Right cardiac atrium (tissue), 5 donors: ENCODE results near the gene ERICH4. TPM values are rescaled to one million over a fixed set of nuclear protein-coding genes. Genes with fewer than 3 reads are reported as not detected.
"Not testable (repeated sequence)": the region's sequence is repeated elsewhere in the genome, so short reads cannot be mapped to it uniquely, and the experiment has no call there.

Source experiments
- ATAC-seq, 2 donors: fragments of 200-7000 bp; cut with Tn5 transposase; one replicate each; pipeline versions ENCODE4 v1.8.0 to v1.9.1; 2020; ENCODE audit warnings: moderate library complexity in 2 of 2, mild to moderate bottlenecking in 1 of 2
- DNase-seq, 3 donors: peaks; one replicate each; pipeline ENCODE4 v3.0.0-alpha.2; 2020
- H3K27ac ChIP-seq: one replicate; pipeline ENCODE4 v1.5.1; 2013; ENCODE audit warnings: mild to moderate bottlenecking, low read length, control low read depth, moderate library complexity
- H3K27me3 ChIP-seq: one replicate; pipeline ENCODE4 v1.6.1; 2013; ENCODE audit not compliant: control insufficient read depth, insufficient read depth
- H3K4me1 ChIP-seq: one replicate; pipeline ENCODE4 v1.6.1; 2013; ENCODE audit warnings: low read length; ENCODE audit not compliant: control insufficient read depth, insufficient read depth
- H3K4me3 ChIP-seq: one replicate; pipeline ENCODE4 v1.5.1; 2013; ENCODE audit warnings: low read length, control low read depth
- H3K9me3 ChIP-seq: one replicate; pipeline ENCODE4 v1.6.1; 2013; ENCODE audit warnings: low read length; ENCODE audit not compliant: control insufficient read depth
- WGBS: extraction: QIAGEN DNeasy Blood & Tissue Kit; methylation state at CpG from one replicate; pipeline ENCODE4 v1.1.7; 2013; 5-methylcytosine and 5-hydroxymethylcytosine counted together
- intact Hi-C, 4 donors: fragments of 100-400 bp; cut with DNase I; formaldehyde crosslinking; loops; one replicate each; pipeline versions ENCODE4 v1.11.0 to v1.14.0; 2022 to 2023
- polyA plus RNA-seq: library from polyadenylated mRNA; stranded (reverse); fragments of 200-250 nt; gene quantifications from one replicate; pipeline ENCODE4 v1.2.3, GENCODE V29; 2013
- total RNA-seq, 4 donors: library from RNA; stranded (reverse); fragmentation: NEBNext Ultra II Directional; extraction: Animal tissue kit (Norgen Biotek cat#: 25700); gene quantifications; one replicate each; pipeline ENCODE4 v1.2.1, GENCODE V29; 2021
- donor health status: healthy with polysubstance abuse.
- donor health status: DM: no; HTN: yes; CAD: no.
- donor health status: DM: no; HTN: no; CAD: no.
- donor health status: DM: no; HTN: yes; CAD: no; lungs with severe emphysema.
- donor health status: DM: yes; HTN: yes; CAD: no.

Gene ERICH4
- total and polyA plus RNA-seq, 5 donors, result not detected

DNA sequence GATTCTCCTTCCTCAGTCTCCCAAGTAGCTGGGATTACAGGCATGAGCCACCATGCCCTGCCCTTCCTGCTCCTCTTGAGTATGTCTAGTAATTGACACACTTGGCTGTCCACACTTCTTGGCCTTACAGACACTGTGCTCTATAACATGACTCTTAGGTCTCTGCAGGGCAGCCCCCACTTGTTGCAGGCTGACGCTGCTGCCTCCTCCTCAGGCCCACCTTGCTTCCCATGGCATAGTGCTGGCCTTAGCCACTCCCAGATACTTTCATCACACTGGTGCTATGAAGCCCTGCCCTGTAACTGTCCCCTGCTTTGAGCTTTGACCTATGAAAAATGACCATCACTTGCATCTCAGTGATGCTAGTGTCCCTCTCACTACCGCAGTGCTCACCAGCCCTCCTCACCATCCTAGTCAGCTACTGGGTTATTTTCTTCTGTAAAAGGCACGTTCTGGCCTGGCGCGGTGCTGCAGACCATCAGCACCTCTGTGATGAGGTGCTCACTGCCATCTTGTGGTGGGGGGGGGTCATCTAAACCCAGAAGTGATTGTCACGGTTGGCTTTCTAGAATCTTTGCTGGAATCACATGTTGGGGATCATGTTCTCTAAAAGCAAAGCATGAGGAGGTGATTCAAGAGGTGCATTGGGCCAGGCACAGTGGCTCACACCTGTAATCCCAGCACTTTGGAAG lies 9.8 kb downstream of the ERICH4 start:
- no peak for DNase-seq
- ATAC-seq, result no peak
- 63% methylated on average over 6 of the region's 6 CpGs for WGBS
- Histone ChIP-seq H3K27me3 (no peaks in the 10 kb centered on the region), H3K4me1 (peaks cover 2% of the 10 kb centered on the region), H3K4me3 (no peak overlapping the region), H3K27ac (no peak overlapping the region), H3K9me3 (no peaks in the 10 kb centered on the region)
- intact Hi-C loops, result loop anchor here (5.0 to 10.0 kb wide), 2 partner anchors 82 to 120 kb away; no protein-coding TSS in a partner anchor

DNA sequence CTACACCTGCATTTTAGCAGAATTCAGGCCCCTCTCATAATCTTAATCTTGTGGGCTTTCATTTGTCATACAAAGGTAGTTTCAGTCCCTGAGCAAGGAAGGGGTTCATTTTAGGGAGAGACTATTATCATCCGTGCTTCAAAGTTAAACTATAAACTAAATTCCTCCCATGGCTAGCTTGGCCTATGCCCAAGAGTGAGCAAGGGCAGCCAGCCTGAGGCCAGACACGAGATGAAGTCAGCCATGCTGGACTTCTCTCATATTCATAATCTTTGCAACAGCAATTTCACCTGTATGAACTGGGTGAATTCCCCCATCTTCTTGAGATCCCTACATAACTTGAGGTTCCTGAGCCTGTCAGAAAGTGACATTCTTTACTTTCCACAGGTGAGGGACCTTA lies 13.0 kb downstream of the ERICH4 start:
- WGBS, result 21% methylated on average over 2 of the region's 2 CpGs
- Histone ChIP-seq H3K4me1 (peaks cover 2% of the 10 kb centered on the region), H3K4me3 (no peak overlapping the region), H3K27ac (no peak overlapping the region), H3K9me3 (no peaks in the 10 kb centered on the region), H3K27me3 (no peaks in the 10 kb centered on the region)
- intact Hi-C loops, result loop anchor here in 1 of 4 donors (10.0 kb wide), 1 partner anchor 79 kb away; no protein-coding TSS in a partner anchor
- no peak for DNase-seq
- ATAC-seq, result no peak

DNA sequence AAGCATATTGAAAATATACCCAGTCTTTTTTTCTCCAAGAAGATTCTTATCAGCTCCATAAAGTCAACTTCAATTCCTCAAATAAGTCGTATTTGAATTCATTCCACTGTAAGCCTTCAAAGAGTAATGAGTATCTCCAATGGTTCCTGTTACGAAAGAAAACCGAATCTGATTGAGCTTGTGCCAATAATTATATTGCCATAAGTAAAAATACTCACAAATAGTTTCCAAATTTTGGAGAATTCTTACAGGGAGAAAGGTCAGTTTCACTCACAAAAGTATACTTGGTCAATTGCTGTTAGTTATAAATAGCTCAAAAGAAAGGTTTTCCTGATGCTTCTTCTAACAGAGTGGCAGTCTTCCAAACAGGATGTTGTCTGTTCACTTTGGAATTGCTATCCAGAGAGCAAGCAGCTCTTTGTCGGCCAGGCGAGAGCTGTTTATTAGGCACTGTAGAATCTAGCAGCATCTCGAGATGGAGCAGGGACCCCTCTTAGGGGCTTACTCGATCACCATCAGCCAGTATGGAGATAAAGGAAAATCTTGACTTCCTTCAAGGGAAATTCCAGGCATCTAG lies 13.5 kb downstream of the ERICH4 start:
- Histone ChIP-seq H3K4me3 (no peak overlapping the region), H3K27ac (peak overlapping the region; percentile 81), H3K4me1 (peaks cover 2% of the 10 kb centered on the region), H3K27me3 (no peaks in the 10 kb centered on the region), H3K9me3 (no peaks in the 10 kb centered on the region)
- WGBS, result 24% methylated on average over 7 of the region's 7 CpGs
- peak; percentile 68 to 84 for ATAC-seq
- DNase-seq, result peak in 1 of 3 donors; percentile 43
- intact Hi-C loops, result loop anchor here in 1 of 4 donors (10.0 kb wide), 1 partner anchor 78 kb away; no protein-coding TSS in a partner anchor

DNA sequence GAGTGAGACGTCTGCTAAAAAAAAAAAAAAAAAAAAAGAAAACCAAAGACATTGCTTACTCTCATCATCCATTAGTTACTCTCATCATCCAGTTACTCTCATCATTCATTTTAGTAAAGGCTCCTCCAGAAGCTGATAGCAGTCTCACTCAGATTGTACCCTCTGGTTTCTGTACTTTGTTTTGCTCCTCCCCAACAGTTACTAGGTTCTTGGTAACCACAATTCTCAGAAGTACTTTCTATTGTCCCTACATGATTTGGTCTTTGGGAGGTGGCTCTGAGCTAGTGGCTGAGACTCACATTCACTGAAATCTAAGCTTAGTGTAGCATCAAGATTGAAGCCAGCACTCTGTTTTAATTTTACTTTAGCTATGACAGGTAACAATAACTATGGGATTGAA lies 14.3 kb downstream of the ERICH4 start:
- Histone ChIP-seq H3K27me3 (no peaks in the 10 kb centered on the region), H3K9me3 (no peaks in the 10 kb centered on the region), H3K4me3 (no peak overlapping the region), H3K4me1 (peaks cover 2% of the 10 kb centered on the region), H3K27ac (no peak overlapping the region)
- DNase-seq (no peak), ATAC-seq (peak in 1 of 2 donors; percentile 47)
- 63% methylated on average over 1 of the region's 1 CpG for WGBS
- intact Hi-C loops, result loop anchor here in 1 of 4 donors (10.0 kb wide), 1 partner anchor 78 kb away; no protein-coding TSS in a partner anchor

DNA sequence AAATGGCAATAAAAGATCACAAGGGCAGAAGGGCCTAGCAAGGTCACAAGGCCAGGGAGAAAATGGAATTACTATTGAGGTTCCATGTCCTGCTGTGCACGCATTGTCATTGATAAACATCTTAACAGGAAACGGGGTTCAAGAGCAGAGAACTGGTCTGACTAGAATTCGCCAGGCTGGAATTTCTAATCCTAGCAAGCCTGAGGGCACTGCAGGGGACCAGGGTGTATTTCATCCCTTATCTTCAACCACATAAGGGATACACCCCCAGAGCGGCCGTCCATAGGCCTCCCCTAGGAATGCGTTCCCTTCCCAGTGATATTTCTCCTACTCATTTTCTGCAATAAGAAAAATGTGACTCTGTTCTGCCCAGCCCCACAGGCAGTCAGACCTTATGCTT lies 19.5 kb downstream of the ERICH4 start:
- Histone ChIP-seq H3K27ac (no peak overlapping the region), H3K27me3 (no peaks in the 10 kb centered on the region), H3K4me3 (no peak overlapping the region), H3K4me1 (no peaks in the 10 kb centered on the region), H3K9me3 (no peaks in the 10 kb centered on the region)
- 66% methylated on average over 6 of the region's 6 CpGs for WGBS
- DNase-seq (no peak), ATAC-seq (no peak)
- intact Hi-C loops, result no loop called here

DNA sequence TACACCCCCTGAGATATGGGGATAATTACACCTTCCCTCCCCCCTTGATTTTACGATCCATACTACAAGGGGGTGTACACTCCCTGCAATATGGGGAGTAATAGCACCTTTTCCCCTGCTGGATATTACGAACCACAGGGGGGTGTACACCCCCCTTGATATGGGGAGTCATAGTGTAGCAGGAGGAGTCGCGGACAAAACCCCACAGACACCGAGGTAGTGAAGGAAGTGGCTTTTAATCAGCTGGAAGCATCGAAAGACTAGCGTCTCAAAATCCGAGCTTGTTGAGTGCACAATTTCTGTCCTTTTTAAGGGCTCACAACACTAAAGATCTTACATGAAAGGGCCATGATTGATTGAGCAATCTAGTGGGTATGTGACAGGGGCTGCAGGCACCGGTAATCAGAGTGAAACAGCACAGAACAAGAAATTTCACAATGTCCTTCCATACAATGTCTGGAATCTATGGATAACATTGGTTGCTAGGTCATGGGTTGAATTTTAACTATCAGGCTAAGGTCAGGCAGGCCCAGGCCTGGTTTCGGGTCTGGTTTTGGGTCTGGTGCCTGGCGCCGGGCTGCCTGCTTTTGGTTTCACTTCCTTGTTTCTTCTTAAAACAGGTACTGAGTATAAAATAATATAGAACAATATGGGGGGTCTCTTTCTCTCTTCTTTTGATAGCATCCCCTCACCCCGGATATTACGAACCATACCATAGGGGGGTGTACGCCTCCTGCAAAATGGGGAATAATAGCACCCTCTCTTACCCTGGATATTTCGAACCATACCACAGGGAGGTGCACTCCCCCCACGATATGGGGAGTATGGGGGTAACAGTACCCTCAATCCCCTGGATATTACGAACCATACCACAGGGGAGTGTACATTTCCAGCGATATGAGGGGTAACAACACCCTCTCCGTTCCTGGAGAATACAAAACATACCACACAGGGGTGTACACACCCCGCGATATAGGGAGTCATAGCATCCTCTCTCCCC lies 20.6 kb downstream of the ERICH4 start:
- H3K27me3 ChIP-seq, H3K4me3 ChIP-seq, H3K27ac ChIP-seq, ATAC-seq, H3K4me1 ChIP-seq, H3K9me3 ChIP-seq, intact Hi-C loops: not testable (repeated sequence)
- WGBS, result 82% methylated on average over 22 of the region's 22 CpGs
- peak in 1 of 3 donors; percentile 53 for DNase-seq

DNA sequence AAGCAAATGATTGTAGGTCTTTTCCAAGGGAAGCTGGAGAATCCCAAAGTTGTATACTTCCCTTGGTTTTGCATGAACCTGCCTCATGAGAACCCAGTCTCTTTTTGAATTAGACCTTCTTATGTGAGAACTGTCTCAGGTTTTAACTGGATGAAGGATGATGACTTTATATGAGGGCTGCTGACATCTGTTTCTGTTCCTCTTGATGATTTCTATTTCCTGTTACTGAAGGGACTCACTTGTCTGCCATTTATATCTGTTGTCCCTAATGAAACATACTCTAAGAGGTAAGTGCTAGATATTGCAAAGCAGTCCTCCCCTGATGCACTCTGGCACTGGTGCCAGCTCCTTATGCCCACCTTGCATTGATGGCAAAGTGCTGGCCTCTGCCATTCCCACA lies 33.6 kb downstream of the ERICH4 start:
- intact Hi-C loops, result no loop called here
- no peak overlapping the region for H3K27ac ChIP-seq
- H3K27me3 ChIP-seq, result no peaks in the 10 kb centered on the region
- DNase-seq, result no peak
- ATAC-seq, result no peak
- H3K9me3 ChIP-seq, result no peaks in the 10 kb centered on the region
- H3K4me1 ChIP-seq, result no peaks in the 10 kb centered on the region
- no peak overlapping the region for H3K4me3 ChIP-seq

DNA sequence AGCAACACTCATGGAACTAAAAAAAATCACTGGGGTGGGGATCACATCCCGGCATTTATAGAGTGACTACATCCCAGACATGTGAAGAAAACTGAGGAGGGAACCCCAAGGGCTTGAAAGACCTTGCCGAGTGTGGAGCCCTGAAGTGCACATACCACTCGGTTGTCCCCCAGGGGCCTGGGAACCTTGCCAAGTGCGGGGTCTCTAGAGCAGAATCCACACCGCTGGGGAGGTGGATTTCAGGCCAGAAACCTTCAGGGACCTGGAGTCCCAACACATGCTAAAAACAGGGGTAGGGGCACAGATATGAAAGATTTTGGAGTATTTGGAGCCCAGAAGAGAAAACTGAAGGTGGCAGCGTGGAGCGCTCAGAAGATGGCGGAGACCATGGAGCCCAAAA lies 35.2 kb downstream of the ERICH4 start:
- DNase-seq, result no peak
- Histone ChIP-seq H3K27me3 (no peaks in the 10 kb centered on the region), H3K9me3 (no peaks in the 10 kb centered on the region), H3K4me1 (no peaks in the 10 kb centered on the region), H3K27ac (peak overlapping the region; percentile 38), H3K4me3 (peak overlapping the region; percentile 4)
- WGBS, result 45% methylated on average over 8 of the region's 8 CpGs
- intact Hi-C loops, result no loop called here
- peak in 1 of 2 donors; percentile 2 for ATAC-seq

DNA sequence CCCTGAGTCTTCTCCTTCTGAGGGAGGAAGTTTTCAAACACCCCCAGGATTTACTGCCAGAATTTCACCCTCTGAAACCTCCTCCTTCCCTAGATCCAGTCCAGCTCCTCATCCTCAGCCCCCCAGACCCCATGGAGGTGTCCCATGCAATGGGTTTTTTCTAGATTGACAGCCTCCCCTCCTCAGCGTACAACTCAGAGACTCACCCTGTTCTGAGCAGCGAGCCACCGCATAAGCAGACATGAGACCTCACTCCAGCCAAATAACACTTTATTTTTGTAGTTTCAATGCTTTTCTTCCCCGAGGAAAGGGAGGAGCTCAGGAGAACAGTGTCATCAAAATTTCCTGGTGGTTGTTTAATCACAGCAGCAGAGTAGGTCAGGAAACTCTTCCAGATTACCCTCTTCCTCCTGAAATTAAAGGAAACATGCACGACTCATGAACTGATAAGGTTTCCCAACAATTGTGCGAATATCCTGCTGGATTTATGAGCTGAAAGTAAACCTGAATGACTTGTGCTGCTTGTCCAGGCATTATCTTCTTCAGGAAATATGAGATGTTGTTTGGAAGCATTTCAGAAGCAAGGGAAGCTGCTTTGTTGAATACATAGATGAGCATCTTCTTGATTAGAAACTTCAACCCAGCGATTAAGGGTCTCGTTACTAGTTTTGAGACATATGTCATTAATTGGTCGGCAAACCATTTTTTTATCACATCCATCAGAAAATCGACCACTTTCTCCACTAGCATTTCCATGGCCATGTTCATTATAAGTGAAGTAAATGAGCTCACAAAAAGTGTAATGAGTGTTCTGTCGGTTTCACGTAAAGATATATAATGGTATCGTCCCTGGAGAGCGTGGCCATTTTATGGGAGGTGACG lies 36.2 kb downstream of the ERICH4 start:
- H3K4me1 ChIP-seq, result no peaks in the 10 kb centered on the region
- peak overlapping the region; percentile 80 for H3K27ac ChIP-seq
- DNase-seq (peak in 1 of 3 donors; percentile 66), ATAC-seq (peak; percentile 80 to 87)
- 53% methylated on average over 15 of the region's 15 CpGs for WGBS
- no peaks in the 10 kb centered on the region for H3K9me3 ChIP-seq
- intact Hi-C loops, result no loop called here
- H3K4me3 ChIP-seq, result peak overlapping the region; percentile 25
- no peaks in the 10 kb centered on the region for H3K27me3 ChIP-seq

DNA sequence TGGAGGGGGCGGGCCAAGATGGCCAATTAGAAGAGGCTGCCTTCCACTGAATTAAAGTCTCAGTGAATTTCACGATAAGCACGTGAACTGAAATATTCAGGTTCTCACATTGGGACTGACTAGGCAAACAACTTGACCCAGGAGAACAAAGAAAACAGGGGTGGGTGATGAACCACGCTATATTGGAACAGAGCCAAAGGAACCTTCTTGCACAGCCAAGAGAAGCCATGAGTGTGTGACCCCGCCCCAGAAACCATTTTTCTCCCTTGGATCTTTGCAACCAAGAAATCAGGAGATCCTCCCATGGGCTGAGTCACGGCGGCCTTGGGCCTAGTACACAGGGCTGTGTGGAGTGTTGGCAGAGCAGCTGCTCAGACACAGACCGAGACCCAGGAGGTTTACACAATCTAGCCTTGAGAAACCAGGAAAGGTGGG lies 36.8 kb downstream of the ERICH4 start:
- DNase-seq, result peak; percentile 81 to 83 (median 83)
- WGBS, result 62% methylated on average over 8 of the region's 8 CpGs
- intact Hi-C loops, result no loop called here

More for the DNA sequence above, 36.8 kb downstream of the ERICH4 start:
- no peaks in the 10 kb centered on the region for H3K4me1 ChIP-seq
- peak; percentile 82 to 91 for ATAC-seq
- peak overlapping the region; percentile 80 for H3K27ac ChIP-seq
- H3K9me3 ChIP-seq, result no peaks in the 10 kb centered on the region
- H3K27me3 ChIP-seq, result no peaks in the 10 kb centered on the region
- no peak overlapping the region for H3K4me3 ChIP-seq
